GM13977 (cell line): ENCODE measurements around the gene ERG28.

Source experiments
- DNase-seq: peaks from one replicate; pipeline ENCODE4 v3.0.0; 2012; ENCODE audit warnings: low spot score
- CTCF ChIP-seq: IDR thresholded peaks from 2 replicates; pipeline ENCODE4 v1.5.1; 2012; ENCODE audit warnings: mild to moderate bottlenecking, control low read depth; ENCODE audit not compliant: insufficient read depth; ENCODE audit errors: extremely low read depth, missing control alignments
- in situ Hi-C: fragments of 300-500 bp; cut with MboI; formaldehyde crosslinking; loops from one replicate; pipeline ENCODE4 v1.12.0; 2022; ENCODE audit warnings: low sequenced_read_pairs, low pct_unique_long_range_greater_than_20kb, mixed read lengths, inconsistent platforms; ENCODE audit not compliant: unreplicated experiment

Gene ERG28

DNA sequence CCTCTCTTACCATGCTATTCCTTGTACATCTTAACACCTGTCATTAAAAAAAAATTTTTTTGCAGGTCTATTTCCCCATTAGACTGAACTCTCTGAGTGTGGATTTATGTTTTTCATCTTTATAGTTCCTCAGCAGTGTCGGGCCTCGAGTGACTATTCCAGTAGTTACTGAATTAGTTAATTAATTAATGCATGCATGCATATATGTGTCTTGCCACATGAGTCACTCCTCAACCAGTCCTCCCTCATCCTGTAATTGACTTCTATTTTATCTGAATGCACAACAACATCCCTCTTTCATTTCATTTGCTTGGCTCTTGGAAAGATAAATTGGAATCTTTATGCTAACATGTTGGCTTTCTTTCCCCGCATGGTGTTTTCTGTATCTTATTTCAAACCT, 35.6 kb downstream of the ERG28 start:
- TF ChIP-seq CTCF, result no peak
- in situ Hi-C loops, result no loop called here
- DNase-seq, result no peak

DNA sequence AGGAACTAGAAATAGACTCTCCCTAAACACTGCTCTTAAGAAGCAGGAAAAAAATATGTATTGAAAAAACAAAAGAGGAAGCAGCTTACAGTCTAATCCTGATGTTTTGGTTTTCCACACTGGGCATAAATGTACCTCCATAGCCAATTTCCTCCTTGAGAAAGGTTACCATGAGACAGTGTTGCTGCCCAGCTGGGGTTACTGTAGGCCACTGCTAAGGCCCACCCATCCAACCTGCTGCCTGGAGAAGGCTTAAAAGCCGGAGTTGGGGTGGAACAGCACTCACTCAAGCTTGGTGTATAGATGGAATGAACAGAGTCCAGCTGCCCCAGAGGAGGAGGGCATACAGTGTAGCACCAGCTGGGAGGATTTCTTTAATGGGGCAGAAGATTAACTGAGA, 41.1 kb downstream of the ERG28 start:
- in situ Hi-C loops, result no loop called here
- TF ChIP-seq CTCF, result no peak
- DNase-seq, result no peak

GRCh38 chr14:75615200-75615599, 45.5 kb downstream of the ERG28 start:
- no peak for DNase-seq
- in situ Hi-C loops, result no loop called here
- TF ChIP-seq CTCF, result no peak

- DNase-seq, result no peak
- in situ Hi-C loops, result no loop called here
- no peak for TF ChIP-seq CTCF
Measured at GRCh38 chr14:75614179-75614578, 46.5 kb downstream of the ERG28 start.

- DNase-seq, result no peak
- in situ Hi-C loops, result no loop called here
- no peak for TF ChIP-seq CTCF
Measured at GRCh38 chr14:75612157-75612556, 48.5 kb downstream of the ERG28 start.

GRCh38 chr14:75610834-75611233, 49.8 kb downstream of the ERG28 start:
- no peak for TF ChIP-seq CTCF
- in situ Hi-C loops, result no loop called here
- no peak for DNase-seq
